SK-N-MC (cell line): ENCODE data around the gene CTTNBP2NL.

ENCODE experiments used
- EZH2 ChIP-seq: fragments of 200-600 bp; sonication (generic); IDR thresholded peaks from one replicate; pipeline ENCODE4 v1.6.1; 2017; ENCODE audit warnings: antibody characterized with exemption
- FOXP2 ChIP-seq: optimal IDR thresholded peaks from 2 replicates; pipeline ENCODE3; 2011; ENCODE audit warnings: mild to moderate bottlenecking, moderate library complexity; ENCODE audit not compliant: insufficient read depth; ENCODE audit errors: extremely low read length, control extremely low read depth

DNA sequence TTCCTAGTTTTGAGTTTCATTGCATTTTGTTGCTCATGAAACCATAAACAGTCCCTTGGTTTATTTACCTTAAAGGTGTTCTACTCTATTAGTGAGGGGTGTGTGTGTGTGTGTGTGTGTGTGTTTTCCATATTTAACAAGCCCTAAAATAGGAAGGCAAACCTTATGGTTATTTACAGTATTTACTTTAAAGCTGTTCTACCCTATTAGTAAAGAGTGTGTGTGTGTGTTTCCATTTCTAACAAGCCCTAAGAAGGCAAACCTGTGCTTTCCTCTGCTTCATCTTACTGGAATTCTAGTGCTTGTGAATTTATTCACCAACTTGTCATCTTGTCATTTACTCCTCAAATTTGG, 53.6 kb downstream of the CTTNBP2NL start:
- no peak for TF ChIP-seq EZH2
- TF ChIP-seq FOXP2 = no peak
